G401 (cell line): ENCODE results near the gene C1orf87. TPM values are rescaled to one million over a fixed set of nuclear protein-coding genes. Genes with fewer than 3 reads are reported as not detected.
"Not testable (repeated sequence)": the region's sequence is repeated elsewhere in the genome, so short reads cannot be mapped to it uniquely, and the experiment has no call there.

ENCODE experiments used
- DNase-seq: peaks from one replicate; pipeline ENCODE4 v3.0.0-alpha.2; 2015; ENCODE audit warnings: low spot score
- in situ Hi-C: cut with HindIII; loops from 2 replicates; pipeline ENCODE4 v1.10.0; 2016; ENCODE audit warnings: low sequenced_read_pairs, mixed read lengths
- total RNA-seq: library from RNA; depleted of rRNA; stranded (reverse); fragments of >200 nt; shearing (Covaris generic); gene quantifications from 2 replicates; pipeline ENCODE4 v1.2.3, GENCODE V29; 2014; rRNA removed

C1orf87 gene
- total RNA-seq, 1 experiment from 2014 or later = not detected

GRCh38 chr1:59969542-59970175 is 103.9 kb downstream of the C1orf87 start:
- in situ Hi-C loops = not testable (repeated sequence)

GRCh38 chr1:59968746-59969145 is 104.8 kb downstream of the C1orf87 start:
- DNase-seq, in situ Hi-C loops: not testable (repeated sequence)

More at GRCh38 chr1:59969542-59970175, 103.9 kb downstream of the C1orf87 start:
- not testable (repeated sequence) for DNase-seq

- in situ Hi-C loops = no loop called here
- no peak for DNase-seq
Measured at GRCh38 chr1:59967780-59968179, 105.8 kb downstream of the C1orf87 start.

GRCh38 chr1:59967141-59967697 is 106.4 kb downstream of the C1orf87 start:
- no peak for DNase-seq
- in situ Hi-C loops = no loop called here

- no peak for DNase-seq
- in situ Hi-C loops = no loop called here
Measured at GRCh38 chr1:59952065-59952464, 121.5 kb downstream of the C1orf87 start.

- DNase-seq = no peak
- in situ Hi-C loops = no loop called here
Measured at GRCh38 chr1:59949648-59950047, 123.9 kb downstream of the C1orf87 start.

- in situ Hi-C loops = no loop called here
- no peak for DNase-seq
Measured at GRCh38 chr1:59948990-59949389, 124.6 kb downstream of the C1orf87 start.

GRCh38 chr1:59947047-59947938 is 126.3 kb downstream of the C1orf87 start:
- in situ Hi-C loops = no loop called here
- peak; percentile 76 for DNase-seq

- in situ Hi-C loops = no loop called here
- DNase-seq = no peak
Measured at GRCh38 chr1:59945790-59946189, 127.8 kb downstream of the C1orf87 start.

Other genes starting within 250 kb of the C1orf87 start
- not detected in 2 replicates for gene CYP2J2, start 147.0 kb downstream of the C1orf87 start, total RNA-seq